Measurements from ENCODE around the gene ASCC3. TPM values are rescaled to one million over a fixed set of nuclear protein-coding genes. Genes with fewer than 3 reads are reported as not detected.

The ASCC3 gene
- total RNA-seq, 4 donors from 2014 or later = 20.3 to 26.8 (median 24.5) TPM

GRCh38 chr6:100599088-100599770 lies 281.9 kb downstream of the ASCC3 start:
- 98 to 100% methylated on average over 1 of the region's 1 CpG for WGBS, 2 donors
- TF ChIP-seq, protein P1, sequence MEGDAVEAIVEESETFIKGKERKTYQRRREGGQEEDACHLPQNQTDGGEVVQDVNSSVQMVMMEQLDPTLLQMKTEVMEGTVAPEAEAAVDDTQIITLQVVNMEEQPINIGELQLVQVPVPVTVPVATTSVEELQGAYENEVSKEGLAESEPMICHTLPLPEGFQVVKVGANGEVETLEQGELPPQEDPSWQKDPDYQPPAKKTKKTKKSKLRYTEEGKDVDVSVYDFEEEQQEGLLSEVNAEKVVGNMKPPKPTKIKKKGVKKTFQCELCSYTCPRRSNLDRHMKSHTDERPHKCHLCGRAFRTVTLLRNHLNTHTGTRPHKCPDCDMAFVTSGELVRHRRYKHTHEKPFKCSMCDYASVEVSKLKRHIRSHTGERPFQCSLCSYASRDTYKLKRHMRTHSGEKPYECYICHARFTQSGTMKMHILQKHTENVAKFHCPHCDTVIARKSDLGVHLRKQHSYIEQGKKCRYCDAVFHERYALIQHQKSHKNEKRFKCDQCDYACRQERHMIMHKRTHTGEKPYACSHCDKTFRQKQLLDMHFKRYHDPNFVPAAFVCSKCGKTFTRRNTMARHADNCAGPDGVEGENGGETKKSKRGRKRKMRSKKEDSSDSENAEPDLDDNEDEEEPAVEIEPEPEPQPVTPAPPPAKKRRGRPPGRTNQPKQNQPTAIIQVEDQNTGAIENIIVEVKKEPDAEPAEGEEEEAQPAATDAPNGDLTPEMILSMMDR (IDR thresholded peaks at IDR 0.05) = no peak
- TF ChIP-seq POLR2A (IDR thresholded peaks at IDR 0.05) = no peak
- DNase-seq (ENCODE audit: low spot score in 2 of 2) = no peak
- intact Hi-C loops (cut with DNase I; ENCODE audit: low total_unique reads) = no loop called here
- no peak overlapping the region for H3K4me3 ChIP-seq (ENCODE audit: low read depth, poor library complexity, severe bottlenecking)

- no peak for DNase-seq (ENCODE audit: low spot score in 2 of 2)
- TF ChIP-seq POLR2A (IDR thresholded peaks at IDR 0.05) = no peak
- TF ChIP-seq, protein P1 (IDR thresholded peaks at IDR 0.05) = no peak
- no peak overlapping the region for H3K4me3 ChIP-seq (ENCODE audit: low read depth, poor library complexity, severe bottlenecking)
- intact Hi-C loops (cut with DNase I; ENCODE audit: low total_unique reads) = no loop called here
These were observed 285.7 kb downstream of the ASCC3 start for GRCh38 chr6:100595456-100595855.

- no peak for TF ChIP-seq POLR2A (IDR thresholded peaks at IDR 0.05)
- TF ChIP-seq, protein P1 (IDR thresholded peaks at IDR 0.05) = no peak
- intact Hi-C loops (cut with DNase I; ENCODE audit: low total_unique reads) = no loop called here
- DNase-seq (ENCODE audit: low spot score in 2 of 2) = no peak
- 64 to 68% methylated on average over 2 of the region's 2 CpGs for whole genome bisulfite sequencing, 2 donors
- no peak overlapping the region for H3K4me3 ChIP-seq (ENCODE audit: low read depth, poor library complexity, severe bottlenecking)
These were observed 287.6 kb downstream of the ASCC3 start for GRCh38 chr6:100593522-100593921.

GRCh38 chr6:100592929-100593328 lies 288.2 kb downstream of the ASCC3 start:
- intact Hi-C loops (cut with DNase I; ENCODE audit: low total_unique reads) = no loop called here

DNA sequence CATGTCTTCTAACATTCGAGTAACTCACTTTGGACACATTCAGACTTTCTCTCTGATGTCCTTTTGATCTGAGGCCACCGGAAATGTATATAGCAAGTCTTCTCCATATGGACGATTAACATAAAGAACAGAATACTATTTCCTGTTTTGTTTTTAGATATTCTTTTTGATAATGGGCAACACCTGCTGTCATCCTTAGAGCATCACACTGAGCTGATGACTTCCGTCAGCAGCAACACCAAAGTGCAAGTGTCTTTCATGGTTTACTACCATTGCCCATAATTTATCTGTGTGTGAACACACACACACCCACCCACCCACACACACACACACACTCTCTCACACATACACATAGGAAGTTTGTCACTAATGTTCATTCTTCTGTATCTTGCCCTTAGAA lies 303.7 kb downstream of the ASCC3 start:
- intact Hi-C loops (cut with DNase I; ENCODE audit: low total_unique reads) = no loop called here
- TF ChIP-seq POLR2A (IDR thresholded peaks at IDR 0.05) = no peak
- TF ChIP-seq, protein P1 (IDR thresholded peaks at IDR 0.05) = no peak

More at GRCh38 chr6:100592929-100593328, 288.2 kb downstream of the ASCC3 start:
- DNase-seq (ENCODE audit: low spot score in 2 of 2) = no peak
- H3K4me3 ChIP-seq (ENCODE audit: low read depth, poor library complexity, severe bottlenecking) = no peak overlapping the region
- no peak for TF ChIP-seq POLR2A (IDR thresholded peaks at IDR 0.05)
- TF ChIP-seq, protein P1 (IDR thresholded peaks at IDR 0.05) = no peak
- WGBS, 2 donors = 59 to 73% methylated on average over 3 of the region's 3 CpGs

GRCh38 chr6:100575921-100576320 lies 305.2 kb downstream of the ASCC3 start:
- WGBS, 2 donors = 84 to 85% methylated on average over 4 of the region's 4 CpGs
- intact Hi-C loops (cut with DNase I; ENCODE audit: low total_unique reads) = no loop called here
- no peak for DNase-seq (ENCODE audit: low spot score in 2 of 2)
- TF ChIP-seq, protein P1 (IDR thresholded peaks at IDR 0.05) = no peak
- TF ChIP-seq POLR2A (IDR thresholded peaks at IDR 0.05) = no peak
- H3K4me3 ChIP-seq (ENCODE audit: low read depth, poor library complexity, severe bottlenecking) = no peak overlapping the region

More for the DNA sequence above, 303.7 kb downstream of the ASCC3 start:
- H3K4me3 ChIP-seq (ENCODE audit: low read depth, poor library complexity, severe bottlenecking) = no peak overlapping the region
- 63 to 70% methylated on average over 4 of the region's 4 CpGs for WGBS, 2 donors
- DNase-seq (ENCODE audit: low spot score in 2 of 2) = no peak

All from lower leg skin (tissue), 4 donors.